ENCODE results near the gene SLC1A1. TPM values are rescaled to one million over a fixed set of nuclear protein-coding genes. Genes with fewer than 3 reads are reported as not detected.

SLC1A1 gene
- total RNA-seq, 4 donors from 2014 or later, result 48.4 to 56.7 (median 49.7) TPM

- no peak overlapping the region for H3K4me3 ChIP-seq (replicated peaks in 1 of 3)
- no peaks in the 10 kb centered on the region for H3K9me3 ChIP-seq
- TF ChIP-seq POLR2A (IDR thresholded peaks at IDR 0.05) (no peak), CTCF (IDR thresholded peaks at IDR 0.05) (no peak)
- DNase-seq, result no peak
- intact Hi-C loops (cut with DNase I), result no loop called here
- peaks cover 0 to 13% of the 10 kb centered on the region in 2 donors for H3K36me3 ChIP-seq
- WGBS, 2 donors, result 83 to 88% methylated on average over 8 of the region's 8 CpGs
- peaks cover 11 to 14% of the 10 kb centered on the region in 2 donors for H3K4me1 ChIP-seq
- no peak overlapping the region for H3K27ac ChIP-seq
- H3K27me3 ChIP-seq, result no peaks in the 10 kb centered on the region
Measured at GRCh38 chr9:4567601-4568000, 77.3 kb downstream of the SLC1A1 start.

- Histone ChIP-seq H3K4me3 (replicated peaks in 1 of 3) (no peak overlapping the region), H3K27me3 (no peaks in the 10 kb centered on the region), H3K9me3 (no peaks in the 10 kb centered on the region), H3K36me3 (peaks cover 0 to 12% of the 10 kb centered on the region in 2 donors), H3K4me1 (peaks cover 22% of the 10 kb centered on the region in 2 donors), H3K27ac (no peak overlapping the region)
- no peak for DNase-seq
- intact Hi-C loops (cut with DNase I), result no loop called here
- TF ChIP-seq POLR2A (IDR thresholded peaks at IDR 0.05) (no peak), CTCF (IDR thresholded peaks at IDR 0.05) (no peak)
Measured at GRCh38 chr9:4569101-4569500, 78.8 kb downstream of the SLC1A1 start.

GRCh38 chr9:4572184-4572826, 82.0 kb downstream of the SLC1A1 start:
- H3K27me3 ChIP-seq, result no peaks in the 10 kb centered on the region
- 70 to 74% methylated on average over 5 of the region's 5 CpGs for WGBS, 2 donors
- peak overlapping the region; percentile 80 to 95 (median 90) for H3K27ac ChIP-seq
- H3K4me3 ChIP-seq (replicated peaks in 1 of 3), result no peak overlapping the region
- H3K4me1 ChIP-seq, result peaks cover 30 to 40% of the 10 kb centered on the region in 2 donors
- no peak for TF ChIP-seq POLR2A (IDR thresholded peaks at IDR 0.05)
- TF ChIP-seq CTCF (IDR thresholded peaks at IDR 0.05), result no peak
- intact Hi-C loops (cut with DNase I), result no loop called here
- no peaks in the 10 kb centered on the region for H3K9me3 ChIP-seq
- peaks cover 6 to 8% of the 10 kb centered on the region in 2 donors for H3K36me3 ChIP-seq
- DNase-seq, result no peak

- WGBS, 2 donors, result 45 to 62% methylated on average over 4 of the region's 4 CpGs
Measured at GRCh38 chr9:4573176-4573575, 82.9 kb downstream of the SLC1A1 start.

More at GRCh38 chr9:4573176-4573575, 82.9 kb downstream of the SLC1A1 start:
- intact Hi-C loops (cut with DNase I), result no loop called here
- H3K4me1 ChIP-seq, result peaks cover 30 to 42% of the 10 kb centered on the region in 2 donors
- no peak overlapping the region for H3K4me3 ChIP-seq (replicated peaks in 1 of 3)
- H3K27me3 ChIP-seq, result no peaks in the 10 kb centered on the region
- DNase-seq, result no peak
- H3K9me3 ChIP-seq, result no peaks in the 10 kb centered on the region
- peak overlapping the region; percentile 80 to 95 (median 90) for H3K27ac ChIP-seq
- H3K36me3 ChIP-seq, result peaks cover 3 to 8% of the 10 kb centered on the region in 2 donors
- TF ChIP-seq POLR2A (IDR thresholded peaks at IDR 0.05) (no peak), CTCF (IDR thresholded peaks at IDR 0.05) (no peak)
